ENCODE results near the gene KIF26B.

DNA sequence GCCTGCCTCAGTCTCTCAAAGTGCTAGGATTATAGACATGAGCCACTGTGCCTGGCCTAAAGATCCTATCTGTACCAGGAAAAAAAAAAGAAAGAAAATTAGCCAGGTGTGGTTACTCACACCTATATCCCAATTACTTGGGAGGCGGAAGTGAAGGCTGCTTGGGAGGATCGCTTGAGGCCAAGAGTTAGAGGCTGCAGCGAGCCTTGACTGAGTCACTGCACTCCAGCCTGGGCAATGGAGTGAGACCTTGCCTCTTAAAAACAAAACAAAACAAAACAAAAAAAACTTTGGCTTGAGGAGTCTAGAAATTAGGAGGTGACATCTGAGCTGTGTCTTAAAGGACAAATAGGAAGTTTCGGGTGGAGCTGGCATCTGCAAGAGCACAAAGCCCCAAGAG, 38.7 kb upstream of the KIF26B start:
- TF ChIP-seq CTCF (IDR thresholded peaks at IDR 0.05; ENCODE audit: poor library complexity, severe bottlenecking) (no peak), POLR2AphosphoS5 (IDR thresholded peaks at IDR 0.05) (no peak), RAD21 (conservative IDR thresholded peaks at IDR 0.05) (no peak)

Measured in neural cell (in vitro differentiated cells).